GM23338 (cell line): Measurements from ENCODE around the gene CYSLTR2. TPM values are rescaled to one million over a fixed set of nuclear protein-coding genes. Genes with fewer than 3 reads are reported as not detected.

Experiments used
- ATAC-seq: fragments of 200-7000 bp; cut with Tn5 transposase; 3 replicates; pipeline ENCODE4 v1.9.1; 2020
- DNase-seq: peaks from one replicate; pipeline ENCODE4 v3.0.0-alpha.2; 2015; ENCODE audit warnings: low spot score
- H2AFZ ChIP-seq: fragments of 200-600 bp; sonication (generic); 2 replicates; pipeline ENCODE4 v1.8.0; 2016; ENCODE audit warnings: antibody characterized with exemption, mild to moderate bottlenecking, moderate library complexity
- H3F3A ChIP-seq: fragments of 200-600 bp; sonication (generic); replicated peaks from 2 replicates; pipeline ENCODE4 v1.8.0; 2017; ENCODE audit warnings: antibody characterized with exemption, mixed run types, low read depth
- H3K27ac ChIP-seq: fragments of 200-600 bp; sonication (generic); 2 replicates; pipeline ENCODE4 v1.6.1; 2016; ENCODE audit warnings: low read depth
- H3K27me3 ChIP-seq: fragments of 200-600 bp; sonication (generic); 2 replicates; pipeline ENCODE4 v1.8.0; 2016; ENCODE audit warnings: mild to moderate bottlenecking, mixed run types, moderate library complexity; ENCODE audit not compliant: insufficient read depth
- H3K36me3 ChIP-seq: fragments of 200-600 bp; sonication (generic); 2 replicates; pipeline ENCODE4 v1.8.0; 2016; ENCODE audit warnings: mild to moderate bottlenecking; ENCODE audit not compliant: insufficient read depth
- H3K4me1 ChIP-seq: fragments of 200-600 bp; sonication (generic); 2 replicates; pipeline ENCODE4 v1.8.0; 2016; ENCODE audit warnings: mild to moderate bottlenecking, moderate library complexity; ENCODE audit not compliant: insufficient read depth
- H3K4me2 ChIP-seq: fragments of 200-600 bp; sonication (generic); 2 replicates; pipeline ENCODE4 v1.7.1; 2017; ENCODE audit warnings: mixed run types
- H3K4me3 ChIP-seq: fragments of 200-600 bp; sonication (generic); 2 replicates; pipeline ENCODE4 v1.6.1; 2016; ENCODE audit warnings: mixed run types
- H3K79me2 ChIP-seq: fragments of 200-600 bp; sonication (generic); replicated peaks from 2 replicates; pipeline ENCODE4 v1.8.0; 2017; ENCODE audit warnings: mild to moderate bottlenecking; ENCODE audit not compliant: insufficient read depth
- H3K9me2 ChIP-seq: fragments of 200-600 bp; sonication (generic); 2 replicates; pipeline ENCODE4 v1.8.0; 2017; ENCODE audit not compliant: insufficient read depth
- H4K20me1 ChIP-seq: fragments of 200-600 bp; sonication (generic); replicated peaks from 2 replicates; pipeline ENCODE4 v1.8.0; 2017; ENCODE audit warnings: mild to moderate bottlenecking; ENCODE audit not compliant: insufficient read depth
- H3K27ac Mint-ChIP-seq: 2 replicates; pipeline ENCODE4 v1.8.0; 2020; ENCODE audit warnings: inconsistent platforms, mild to moderate bottlenecking, moderate library complexity, mixed read lengths
- H3K27me3 Mint-ChIP-seq: 3 replicates; pipeline ENCODE4 v1.8.0; 2022; ENCODE audit warnings: low read depth, mild to moderate bottlenecking, moderate library complexity, mixed read lengths, inconsistent platforms; ENCODE audit not compliant: insufficient read depth, poor library complexity
- H3K36me3 Mint-ChIP-seq: 3 replicates; pipeline ENCODE4 v1.8.0; 2021; ENCODE audit warnings: low read depth, mild to moderate bottlenecking, inconsistent platforms, moderate library complexity, mixed read lengths
- H3K4me1 Mint-ChIP-seq: 3 replicates; pipeline ENCODE4 v1.8.0; 2020; ENCODE audit warnings: mild to moderate bottlenecking, inconsistent platforms, mixed read lengths
- H3K4me3 Mint-ChIP-seq: 3 replicates; pipeline ENCODE4 v1.8.0; 2021; ENCODE audit warnings: moderate library complexity, mild to moderate bottlenecking, inconsistent platforms, mixed read lengths
- H3K9me3 Mint-ChIP-seq: 3 replicates; pipeline ENCODE4 v1.8.0; 2020; ENCODE audit warnings: moderate library complexity, mild to moderate bottlenecking, inconsistent platforms, mixed read lengths
- CREB1 ChIP-seq: fragments of 250-450 bp; sonication (Bioruptor Pico); IDR thresholded peaks from 2 replicates; pipeline ENCODE4 v1.5.0; 2020; ENCODE audit warnings: low read depth, mild to moderate bottlenecking, moderate library complexity
- EZH2 ChIP-seq: fragments of 200-600 bp; sonication (generic); IDR thresholded peaks from one replicate; pipeline ENCODE4 v1.8.0; 2017; ENCODE audit warnings: antibody characterized with exemption, mild to moderate bottlenecking, low read depth; ENCODE audit not compliant: unreplicated experiment
- EZH2phosphoT487 ChIP-seq: fragments of 200-600 bp; sonication (generic); IDR thresholded peaks from one replicate; pipeline ENCODE4 v1.8.1; 2018; ENCODE audit warnings: antibody characterized with exemption; ENCODE audit not compliant: unreplicated experiment
- NANOG ChIP-seq: IDR thresholded peaks from 2 replicates; pipeline ENCODE4 v1.6.1; 2016; ENCODE audit warnings: antibody characterized with exemption, borderline replicate concordance
- STAT1 ChIP-seq: IDR thresholded peaks from one replicate; pipeline ENCODE4 v1.6.1; 2016; ENCODE audit warnings: antibody characterized with exemption; ENCODE audit not compliant: unreplicated experiment
- ZNF114 ChIP-seq: fragments of 250-450 bp; sonication (Bioruptor Pico); IDR thresholded peaks from 2 replicates; pipeline ENCODE4 v1.5.0; 2020; ENCODE audit warnings: mild to moderate bottlenecking, moderate library complexity
- ZNF331 ChIP-seq: fragments of 250-450 bp; sonication (Bioruptor Pico); IDR thresholded peaks from 2 replicates; pipeline ENCODE4 v1.5.0; 2020; ENCODE audit warnings: low read depth, mild to moderate bottlenecking, moderate library complexity
- polyA plus RNA-seq: library from polyadenylated mRNA; unstranded; fragments of >200 nt; fragmentation: Nextera tagmentation; extraction: Ambion mirVana; gene quantifications from 2 replicates; pipeline ENCODE4 v1.2.1, GENCODE V29; 2016
- total RNA-seq: library from RNA; depleted of rRNA; stranded (reverse); fragments of >200 nt; shearing (Covaris generic); gene quantifications from 2 replicates; pipeline ENCODE4 v1.2.3, GENCODE V29; 2014
- TF ChIP-seq, protein P1 (sequence below): IDR thresholded peaks from one replicate; pipeline ENCODE4 v1.6.1; 2018; ENCODE audit warnings: antibody characterized with exemption; ENCODE audit not compliant: unreplicated experiment
- TF ChIP-seq, protein P2 (sequence below): IDR thresholded peaks from 2 replicates; pipeline ENCODE4 v1.6.1; 2016; ENCODE audit warnings: antibody characterized with exemption
- TF ChIP-seq, protein P3 (sequence below), 2 experiments: fragments of 200-600 bp in 1 of 2; sonication (generic) in 1 of 2; conservative IDR thresholded peaks; 2 replicates each; pipeline versions ENCODE4 v1.5.1 to v1.6.1; 2016 to 2017; ENCODE audit warnings: antibody characterized with exemption in 2 of 2, low read depth in 2 of 2, mild to moderate bottlenecking in 2 of 2, moderate library complexity in 1 of 2

Gene CYSLTR2
- total and polyA plus RNA-seq, 2 experiments from 2014 or later, result not detected

DNA sequence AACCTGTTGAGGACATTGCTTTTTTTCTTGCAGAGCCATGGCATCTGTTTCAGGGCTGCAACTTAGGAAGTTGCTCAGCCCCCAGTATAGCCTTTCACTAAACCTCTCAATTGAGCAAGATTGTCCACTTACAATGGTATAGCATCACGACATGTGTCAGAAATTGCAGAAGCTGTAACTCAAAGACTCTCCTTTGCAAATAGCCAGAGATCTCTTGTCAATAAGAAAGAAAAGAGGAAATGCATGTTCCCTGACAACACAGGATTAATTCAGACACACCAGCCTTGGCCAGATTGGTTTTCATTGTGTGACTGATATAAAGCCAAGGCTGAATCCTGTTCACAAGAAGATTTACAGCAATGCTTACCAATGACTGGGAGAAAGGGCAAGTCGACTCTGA, 38.7 kb upstream of the CYSLTR2 start:
- Mint-ChIP-seq H3K9me3 (peaks cover 38% of the 10 kb centered on the region), H3K4me1 (no peaks in the 10 kb centered on the region), H3K27me3 (peaks cover 3% of the 10 kb centered on the region), H3K4me3 (no peak overlapping the region), H3K27ac (no peak overlapping the region), H3K36me3 (peaks cover 20% of the 10 kb centered on the region; the same call in 2 of the 3 replicates)
- Histone ChIP-seq H3K27me3 (no peaks in the 10 kb centered on the region), H3K4me1 (no peaks in the 10 kb centered on the region), H3K36me3 (no peaks in the 10 kb centered on the region), H3K4me3 (no peak overlapping the region), H2AFZ (no peak overlapping the region), H3K4me2 (no peak overlapping the region), H3F3A (no peaks in the 10 kb centered on the region), H3K9me2 (0 out of 2 replicates have a peak, but pooled peaks cover 7% of the 10 kb centered on the region), H4K20me1 (no peaks in the 10 kb centered on the region), H3K79me2 (no peaks in the 10 kb centered on the region), H3K27ac (no peak overlapping the region)
- DNase-seq (no peak), ATAC-seq (no peak)
- TF ChIP-seq ZNF114 (no peak), EZH2 (no peak), STAT1 (no peak), NANOG (no peak)
- TF ChIP-seq, protein P1, sequence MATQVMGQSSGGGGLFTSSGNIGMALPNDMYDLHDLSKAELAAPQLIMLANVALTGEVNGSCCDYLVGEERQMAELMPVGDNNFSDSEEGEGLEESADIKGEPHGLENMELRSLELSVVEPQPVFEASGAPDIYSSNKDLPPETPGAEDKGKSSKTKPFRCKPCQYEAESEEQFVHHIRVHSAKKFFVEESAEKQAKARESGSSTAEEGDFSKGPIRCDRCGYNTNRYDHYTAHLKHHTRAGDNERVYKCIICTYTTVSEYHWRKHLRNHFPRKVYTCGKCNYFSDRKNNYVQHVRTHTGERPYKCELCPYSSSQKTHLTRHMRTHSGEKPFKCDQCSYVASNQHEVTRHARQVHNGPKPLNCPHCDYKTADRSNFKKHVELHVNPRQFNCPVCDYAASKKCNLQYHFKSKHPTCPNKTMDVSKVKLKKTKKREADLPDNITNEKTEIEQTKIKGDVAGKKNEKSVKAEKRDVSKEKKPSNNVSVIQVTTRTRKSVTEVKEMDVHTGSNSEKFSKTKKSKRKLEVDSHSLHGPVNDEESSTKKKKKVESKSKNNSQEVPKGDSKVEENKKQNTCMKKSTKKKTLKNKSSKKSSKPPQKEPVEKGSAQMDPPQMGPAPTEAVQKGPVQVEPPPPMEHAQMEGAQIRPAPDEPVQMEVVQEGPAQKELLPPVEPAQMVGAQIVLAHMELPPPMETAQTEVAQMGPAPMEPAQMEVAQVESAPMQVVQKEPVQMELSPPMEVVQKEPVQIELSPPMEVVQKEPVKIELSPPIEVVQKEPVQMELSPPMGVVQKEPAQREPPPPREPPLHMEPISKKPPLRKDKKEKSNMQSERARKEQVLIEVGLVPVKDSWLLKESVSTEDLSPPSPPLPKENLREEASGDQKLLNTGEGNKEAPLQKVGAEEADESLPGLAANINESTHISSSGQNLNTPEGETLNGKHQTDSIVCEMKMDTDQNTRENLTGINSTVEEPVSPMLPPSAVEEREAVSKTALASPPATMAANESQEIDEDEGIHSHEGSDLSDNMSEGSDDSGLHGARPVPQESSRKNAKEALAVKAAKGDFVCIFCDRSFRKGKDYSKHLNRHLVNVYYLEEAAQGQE, result no peak
- TF ChIP-seq, protein P2, sequence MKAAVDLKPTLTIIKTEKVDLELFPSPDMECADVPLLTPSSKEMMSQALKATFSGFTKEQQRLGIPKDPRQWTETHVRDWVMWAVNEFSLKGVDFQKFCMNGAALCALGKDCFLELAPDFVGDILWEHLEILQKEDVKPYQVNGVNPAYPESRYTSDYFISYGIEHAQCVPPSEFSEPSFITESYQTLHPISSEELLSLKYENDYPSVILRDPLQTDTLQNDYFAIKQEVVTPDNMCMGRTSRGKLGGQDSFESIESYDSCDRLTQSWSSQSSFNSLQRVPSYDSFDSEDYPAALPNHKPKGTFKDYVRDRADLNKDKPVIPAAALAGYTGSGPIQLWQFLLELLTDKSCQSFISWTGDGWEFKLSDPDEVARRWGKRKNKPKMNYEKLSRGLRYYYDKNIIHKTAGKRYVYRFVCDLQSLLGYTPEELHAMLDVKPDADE, result no peak

DNA sequence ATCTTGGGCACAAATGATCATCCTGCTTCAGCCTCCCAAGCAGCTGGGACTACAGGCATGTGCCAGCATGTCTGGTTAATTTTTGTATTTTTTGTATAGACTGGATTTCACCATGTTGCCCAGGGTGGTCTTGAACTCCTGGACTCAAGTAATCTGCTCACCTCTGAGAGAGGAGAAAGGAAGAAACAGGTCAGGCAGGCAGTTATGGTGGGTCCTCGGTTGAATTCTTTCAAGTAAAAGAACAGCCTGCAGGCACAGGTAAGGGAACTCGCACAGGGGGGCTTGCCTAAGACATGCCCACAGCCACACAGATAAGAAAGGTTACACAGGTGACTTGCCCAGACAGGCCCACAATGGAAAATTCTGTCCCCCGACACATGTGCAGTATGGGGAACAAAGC, 34.8 kb upstream of the CYSLTR2 start:
- peaks cover 8% of the 10 kb centered on the region; the same call in 1 of the 2 replicates for H3K9me2 ChIP-seq
- ATAC-seq (no peak), DNase-seq (no peak)
- no peaks in the 10 kb centered on the region for H3K36me3 ChIP-seq
- no peaks in the 10 kb centered on the region for H4K20me1 ChIP-seq
- H3K4me1 ChIP-seq, result no peaks in the 10 kb centered on the region
- Mint-ChIP-seq H3K36me3 (peaks cover 29% of the 10 kb centered on the region; the same call in 2 of the 3 replicates), H3K27me3 (no peaks in the 10 kb centered on the region), H3K4me1 (no peaks in the 10 kb centered on the region), H3K9me3 (peaks cover 43% of the 10 kb centered on the region), H3K4me3 (no peak overlapping the region), H3K27ac (no peak overlapping the region)
- no peak overlapping the region for H3K27ac ChIP-seq
- H3K27me3 ChIP-seq, result no peaks in the 10 kb centered on the region
- H2AFZ ChIP-seq, result no peak overlapping the region
- H3F3A ChIP-seq, result no peaks in the 10 kb centered on the region
- no peak overlapping the region for H3K4me3 ChIP-seq
- no peak overlapping the region for H3K4me2 ChIP-seq
- no peaks in the 10 kb centered on the region for H3K79me2 ChIP-seq
- TF ChIP-seq ZNF331 (CRISPR knock-in tag), result no peak
- TF ChIP-seq CREB1 (CRISPR knock-in tag), result no peak
- no peak for TF ChIP-seq EZH2phosphoT487
- no peak for TF ChIP-seq STAT1
- TF ChIP-seq EZH2, result no peak
- TF ChIP-seq, protein P1, result no peak
- TF ChIP-seq NANOG, result no peak
- TF ChIP-seq, protein P3, sequence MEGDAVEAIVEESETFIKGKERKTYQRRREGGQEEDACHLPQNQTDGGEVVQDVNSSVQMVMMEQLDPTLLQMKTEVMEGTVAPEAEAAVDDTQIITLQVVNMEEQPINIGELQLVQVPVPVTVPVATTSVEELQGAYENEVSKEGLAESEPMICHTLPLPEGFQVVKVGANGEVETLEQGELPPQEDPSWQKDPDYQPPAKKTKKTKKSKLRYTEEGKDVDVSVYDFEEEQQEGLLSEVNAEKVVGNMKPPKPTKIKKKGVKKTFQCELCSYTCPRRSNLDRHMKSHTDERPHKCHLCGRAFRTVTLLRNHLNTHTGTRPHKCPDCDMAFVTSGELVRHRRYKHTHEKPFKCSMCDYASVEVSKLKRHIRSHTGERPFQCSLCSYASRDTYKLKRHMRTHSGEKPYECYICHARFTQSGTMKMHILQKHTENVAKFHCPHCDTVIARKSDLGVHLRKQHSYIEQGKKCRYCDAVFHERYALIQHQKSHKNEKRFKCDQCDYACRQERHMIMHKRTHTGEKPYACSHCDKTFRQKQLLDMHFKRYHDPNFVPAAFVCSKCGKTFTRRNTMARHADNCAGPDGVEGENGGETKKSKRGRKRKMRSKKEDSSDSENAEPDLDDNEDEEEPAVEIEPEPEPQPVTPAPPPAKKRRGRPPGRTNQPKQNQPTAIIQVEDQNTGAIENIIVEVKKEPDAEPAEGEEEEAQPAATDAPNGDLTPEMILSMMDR (conservative IDR thresholded peaks at IDR 0.05; ENCODE audit: low read depth in 2 of 2), result no peak
